Activated CD4-positive, alpha-beta T cell treated with anti-CD3 and anti-CD28 coated beads, Interleukin-2, amount 10 ng/mL, durations not matched to agents 24 days and 14 days (primary cell): ENCODE results near the gene AGPAT3. TPM values are rescaled to one million over a fixed set of nuclear protein-coding genes. Genes with fewer than 3 reads are reported as not detected.
A peak's percentile ranks its signal among the peaks of the same experiment; 100 is the strongest.

Source experiments
- DNase-seq: peaks from one replicate; pipeline ENCODE4 v3.0.0; 2022
- H3K27ac Mint-ChIP-seq: one replicate; pipeline ENCODE4 v1.8.0; 2022; ENCODE audit warnings: mild to moderate bottlenecking, mixed read lengths
- H3K27me3 Mint-ChIP-seq: one replicate; pipeline ENCODE4 v1.8.0; 2022; ENCODE audit warnings: mixed read lengths
- H3K36me3 Mint-ChIP-seq: one replicate; pipeline ENCODE4 v1.8.0; 2022; ENCODE audit warnings: low read depth, mild to moderate bottlenecking, mixed read lengths
- H3K4me1 Mint-ChIP-seq: one replicate; pipeline ENCODE4 v1.8.0; 2021; ENCODE audit warnings: mixed read lengths
- H3K4me3 Mint-ChIP-seq: one replicate; pipeline ENCODE4 v1.8.0; 2022; ENCODE audit warnings: mild to moderate bottlenecking, moderate library complexity, mixed read lengths
- H3K9me3 Mint-ChIP-seq: one replicate; pipeline ENCODE4 v1.8.0; 2021; ENCODE audit warnings: mixed read lengths
- intact Hi-C: fragments of 100-400 bp; cut with micrococcal nuclease; formaldehyde crosslinking; loops from one replicate; pipeline ENCODE4 v1.15.1; 2023
- total RNA-seq: library from RNA; stranded (reverse); gene quantifications from 2 replicates; pipeline ENCODE4 v1.2.3, GENCODE V29; 2022

AGPAT3 gene
- total RNA-seq, 1 donor from 2014 or later, result 127 TPM

GRCh38 chr21:43925609-43926008 lies 60.6 kb downstream of the AGPAT3 start:
- peaks cover 22% of the 10 kb centered on the region for H3K4me1 Mint-ChIP-seq
- H3K4me3 Mint-ChIP-seq, result no peak overlapping the region
- H3K27me3 Mint-ChIP-seq, result no peaks in the 10 kb centered on the region
- intact Hi-C loops, result no loop called here
- H3K36me3 Mint-ChIP-seq, result peaks cover 16% of the 10 kb centered on the region
- no peaks in the 10 kb centered on the region for H3K9me3 Mint-ChIP-seq
- no peak for DNase-seq
- no peak overlapping the region for H3K27ac Mint-ChIP-seq

- Mint-ChIP-seq H3K36me3 (peaks cover 16% of the 10 kb centered on the region), H3K4me1 (peaks cover 16% of the 10 kb centered on the region), H3K27me3 (no peaks in the 10 kb centered on the region), H3K27ac (no peak overlapping the region), H3K9me3 (no peaks in the 10 kb centered on the region), H3K4me3 (no peak overlapping the region)
- DNase-seq, result no peak
- intact Hi-C loops, result no loop called here
These were observed 61.2 kb downstream of the AGPAT3 start for GRCh38 chr21:43926196-43926595.

DNA sequence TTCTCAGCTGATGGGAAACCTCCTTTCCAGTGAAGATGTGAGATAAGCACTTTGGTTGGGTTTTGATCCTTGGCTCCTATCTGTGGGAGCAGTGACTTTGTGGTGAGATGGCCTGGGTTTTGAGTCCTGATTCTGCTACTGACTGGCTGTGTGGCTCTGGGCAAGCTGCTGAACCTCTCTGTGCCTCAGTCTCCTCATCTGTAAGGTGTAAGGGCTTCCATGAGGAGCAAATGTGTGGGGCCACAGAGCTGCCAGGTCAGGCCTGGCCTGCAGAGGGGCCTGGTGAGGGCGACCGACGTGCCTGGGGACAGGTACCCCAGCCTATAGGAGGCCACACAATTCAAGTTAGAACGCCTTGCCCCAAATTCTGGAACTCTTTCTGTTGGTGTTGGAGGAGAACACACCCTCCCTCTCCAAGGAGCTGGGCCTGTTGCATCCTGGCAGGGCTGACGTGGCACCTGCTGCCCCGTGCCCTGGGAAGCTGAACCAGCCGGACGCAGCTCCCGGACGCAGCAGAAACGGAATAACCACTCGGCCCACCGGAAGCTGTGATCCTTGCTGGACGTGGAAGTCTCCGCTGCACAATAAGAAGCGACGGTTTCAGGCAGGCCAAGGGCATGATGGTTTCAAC lies 62.7 kb downstream of the AGPAT3 start:
- intact Hi-C loops, result no loop called here
- Mint-ChIP-seq H3K9me3 (no peaks in the 10 kb centered on the region), H3K4me3 (no peak overlapping the region), H3K27ac (no peak overlapping the region), H3K36me3 (peaks cover 11% of the 10 kb centered on the region), H3K27me3 (no peaks in the 10 kb centered on the region), H3K4me1 (peaks cover 6% of the 10 kb centered on the region)
- no peak for DNase-seq

GRCh38 chr21:43928222-43929125 lies 63.5 kb downstream of the AGPAT3 start:
- H3K36me3 Mint-ChIP-seq, result peaks cover 15% of the 10 kb centered on the region
- H3K4me3 Mint-ChIP-seq, result no peak overlapping the region
- H3K4me1 Mint-ChIP-seq, result peaks cover 3% of the 10 kb centered on the region
- H3K27me3 Mint-ChIP-seq, result no peaks in the 10 kb centered on the region
- no peak overlapping the region for H3K27ac Mint-ChIP-seq
- H3K9me3 Mint-ChIP-seq, result no peaks in the 10 kb centered on the region
- DNase-seq, result no peak
- intact Hi-C loops, result no loop called here

GRCh38 chr21:43929217-43929971 lies 64.4 kb downstream of the AGPAT3 start:
- H3K27ac Mint-ChIP-seq, result no peak overlapping the region

DNA sequence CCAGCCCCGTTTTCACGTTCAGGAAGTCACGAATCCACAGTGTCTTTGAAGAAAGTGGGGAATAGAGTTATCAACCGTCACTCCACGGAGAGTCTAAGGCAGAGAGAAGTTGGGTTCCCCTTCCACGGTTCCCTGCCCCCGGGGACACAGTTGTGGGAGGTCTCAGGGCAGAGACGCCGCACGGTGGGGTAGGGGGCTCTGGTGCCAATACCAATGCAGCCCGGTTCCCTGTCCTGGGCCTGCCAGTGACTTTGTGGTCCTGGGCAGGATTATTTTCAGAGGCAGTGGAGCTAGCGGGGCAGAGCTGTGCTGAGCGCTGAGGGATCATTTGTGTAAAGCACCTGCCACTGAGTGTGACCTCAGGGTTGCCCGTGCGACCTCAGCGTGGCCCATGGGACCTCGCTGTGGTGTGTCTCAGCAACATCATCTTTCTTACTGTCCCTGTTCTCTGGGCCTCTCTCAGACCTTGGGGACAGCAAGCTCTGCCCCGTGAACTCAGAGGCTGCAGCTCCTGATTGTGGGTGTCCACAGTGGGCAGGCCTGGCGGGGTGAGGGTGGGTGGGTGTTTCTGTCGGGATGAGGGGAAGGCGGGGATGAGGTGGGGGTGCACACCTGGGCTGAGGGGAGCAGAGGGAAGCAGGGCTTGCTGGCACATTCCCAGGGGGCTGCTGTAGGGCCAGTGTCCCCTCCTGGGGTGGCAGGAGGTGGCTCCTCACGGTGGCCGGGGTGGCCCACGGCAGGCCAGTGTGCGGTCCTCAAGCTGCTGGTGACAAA lies 65.2 kb downstream of the AGPAT3 start:
- no peak for DNase-seq
- intact Hi-C loops, result no loop called here

More at GRCh38 chr21:43929217-43929971, 64.4 kb downstream of the AGPAT3 start:
- intact Hi-C loops, result no loop called here
- H3K36me3 Mint-ChIP-seq, result peaks cover 15% of the 10 kb centered on the region
- no peaks in the 10 kb centered on the region for H3K9me3 Mint-ChIP-seq
- H3K27me3 Mint-ChIP-seq, result no peaks in the 10 kb centered on the region
- peaks cover 2% of the 10 kb centered on the region for H3K4me1 Mint-ChIP-seq
- DNase-seq, result no peak
- no peak overlapping the region for H3K4me3 Mint-ChIP-seq

GRCh38 chr21:43930848-43931375 lies 65.9 kb downstream of the AGPAT3 start:
- peaks cover 2% of the 10 kb centered on the region for H3K4me1 Mint-ChIP-seq
- no peak overlapping the region for H3K27ac Mint-ChIP-seq
- H3K27me3 Mint-ChIP-seq, result no peaks in the 10 kb centered on the region
- H3K36me3 Mint-ChIP-seq, result peaks cover 16% of the 10 kb centered on the region
- intact Hi-C loops, result no loop called here
- H3K4me3 Mint-ChIP-seq, result no peak overlapping the region
- no peak for DNase-seq
- no peaks in the 10 kb centered on the region for H3K9me3 Mint-ChIP-seq

More for the DNA sequence above, 65.2 kb downstream of the AGPAT3 start:
- H3K4me3 Mint-ChIP-seq, result no peak overlapping the region
- H3K36me3 Mint-ChIP-seq, result peaks cover 16% of the 10 kb centered on the region
- peaks cover 2% of the 10 kb centered on the region for H3K4me1 Mint-ChIP-seq
- H3K27me3 Mint-ChIP-seq, result no peaks in the 10 kb centered on the region
- H3K27ac Mint-ChIP-seq, result no peak overlapping the region
- no peaks in the 10 kb centered on the region for H3K9me3 Mint-ChIP-seq

- Mint-ChIP-seq H3K4me1 (peaks cover 2% of the 10 kb centered on the region), H3K4me3 (no peak overlapping the region), H3K27ac (no peak overlapping the region), H3K27me3 (no peaks in the 10 kb centered on the region), H3K36me3 (peaks cover 18% of the 10 kb centered on the region), H3K9me3 (no peaks in the 10 kb centered on the region)
- no peak for DNase-seq
- intact Hi-C loops, result no loop called here
These were observed 66.5 kb downstream of the AGPAT3 start for GRCh38 chr21:43931489-43931888.

- intact Hi-C loops, result no loop called here
- DNase-seq, result no peak
- Mint-ChIP-seq H3K27ac (no peak overlapping the region), H3K36me3 (peaks cover 18% of the 10 kb centered on the region), H3K4me1 (peaks cover 2% of the 10 kb centered on the region), H3K9me3 (no peaks in the 10 kb centered on the region), H3K27me3 (no peaks in the 10 kb centered on the region), H3K4me3 (no peak overlapping the region)
These were observed 67.0 kb downstream of the AGPAT3 start for GRCh38 chr21:43932005-43932404.

DNA sequence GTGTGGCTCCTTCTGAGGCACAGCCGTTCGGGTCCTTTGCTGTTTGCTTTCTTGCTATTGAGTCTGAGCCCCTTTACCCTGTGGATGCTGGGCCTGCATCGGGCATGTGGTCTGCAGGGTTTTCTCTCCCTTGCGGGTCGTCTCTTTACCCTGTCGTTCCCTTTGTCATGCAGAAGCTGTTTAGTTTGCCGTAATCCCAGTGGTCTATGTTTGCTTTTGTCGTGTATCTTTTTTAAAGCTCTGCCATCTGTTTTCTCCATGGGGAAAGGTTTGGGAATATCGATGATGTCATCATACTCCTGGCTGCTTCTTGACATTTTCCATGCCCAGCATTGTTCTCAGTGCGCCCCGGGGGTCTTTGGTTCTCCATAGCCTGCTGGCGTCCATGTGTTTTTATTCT lies 68.2 kb downstream of the AGPAT3 start:
- H3K27me3 Mint-ChIP-seq, result no peaks in the 10 kb centered on the region
- intact Hi-C loops, result no loop called here
- H3K9me3 Mint-ChIP-seq, result no peaks in the 10 kb centered on the region
- H3K27ac Mint-ChIP-seq, result no peak overlapping the region
- H3K4me1 Mint-ChIP-seq, result peaks cover 10% of the 10 kb centered on the region
- no peak for DNase-seq
- H3K36me3 Mint-ChIP-seq, result peaks cover 22% of the 10 kb centered on the region
- H3K4me3 Mint-ChIP-seq, result no peak overlapping the region

DNA sequence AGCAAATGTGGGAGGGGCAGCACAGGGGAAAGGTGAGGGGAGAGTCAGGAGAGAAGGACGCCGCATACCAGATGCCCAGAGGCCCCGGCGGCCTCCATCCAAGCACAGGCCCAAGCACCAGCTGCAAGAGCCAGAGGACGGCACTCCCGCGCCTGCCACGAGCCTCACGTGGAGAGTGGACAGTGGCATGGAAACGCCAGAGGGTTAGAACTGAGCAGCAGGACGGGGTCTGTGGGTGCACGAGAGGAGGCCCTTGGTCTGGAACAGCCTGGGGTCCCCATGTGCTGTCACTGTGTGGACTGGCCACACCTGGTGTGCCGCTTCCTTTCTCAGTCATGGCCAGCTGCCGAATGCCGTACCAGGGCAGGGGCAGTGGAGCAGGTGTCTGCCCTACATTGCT lies 68.7 kb downstream of the AGPAT3 start:
- H3K4me3 Mint-ChIP-seq, result no peak overlapping the region
- intact Hi-C loops, result no loop called here
- no peaks in the 10 kb centered on the region for H3K9me3 Mint-ChIP-seq
- no peak for DNase-seq
- H3K36me3 Mint-ChIP-seq, result peaks cover 19% of the 10 kb centered on the region
- H3K4me1 Mint-ChIP-seq, result peaks cover 13% of the 10 kb centered on the region
- H3K27me3 Mint-ChIP-seq, result no peaks in the 10 kb centered on the region
- no peak overlapping the region for H3K27ac Mint-ChIP-seq

DNA sequence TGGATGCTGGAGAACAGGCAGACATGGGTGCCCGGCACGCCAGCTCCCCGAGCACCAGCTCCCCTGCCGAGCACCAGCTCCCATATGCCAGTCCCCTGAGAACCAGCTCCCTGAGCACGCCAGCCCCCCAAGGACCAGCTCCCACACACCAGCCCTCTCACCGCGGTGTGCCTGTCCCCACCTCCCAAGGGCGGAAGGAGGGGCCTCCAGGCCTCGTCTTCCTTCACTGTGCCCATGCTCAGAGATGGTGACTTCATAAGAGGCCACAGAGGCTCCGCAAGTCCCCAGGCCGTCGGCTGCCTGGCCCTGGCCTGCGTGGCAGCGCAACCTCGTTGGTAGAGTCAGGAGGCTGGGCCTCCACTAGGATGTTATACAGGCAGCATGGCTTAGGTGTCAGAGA lies 69.1 kb downstream of the AGPAT3 start:
- peaks cover 16% of the 10 kb centered on the region for H3K36me3 Mint-ChIP-seq
- no peak for DNase-seq
- H3K4me1 Mint-ChIP-seq, result peaks cover 17% of the 10 kb centered on the region
- peak overlapping the region; percentile 41 for H3K27ac Mint-ChIP-seq
- H3K9me3 Mint-ChIP-seq, result no peaks in the 10 kb centered on the region
- H3K27me3 Mint-ChIP-seq, result no peaks in the 10 kb centered on the region
- intact Hi-C loops, result no loop called here
- no peak overlapping the region for H3K4me3 Mint-ChIP-seq
